BE2C (cell line): ENCODE results near the gene BEND5.

ENCODE experiments used
- DNase-seq: peaks from one replicate; pipeline ENCODE4 v3.0.0-alpha.2; 2020
- H3K27me3 ChIP-seq: fragments of 250-450 bp; sonication (Bioruptor Pico); 2 replicates; pipeline ENCODE4 v1.5.1; 2020; ENCODE audit warnings: mild to moderate bottlenecking
- H3K36me3 ChIP-seq: fragments of 250-450 bp; sonication (Bioruptor Pico); 2 replicates; pipeline ENCODE4 v1.5.1; 2020; ENCODE audit warnings: mild to moderate bottlenecking
- H3K4me1 ChIP-seq: fragments of 250-450 bp; sonication (Bioruptor Pico); 2 replicates; pipeline ENCODE4 v1.5.1; 2020
- H3K4me3 ChIP-seq: 2 replicates; pipeline ENCODE4 v1.5.1; 2011; ENCODE audit warnings: low read depth, low read length
- H3K9me3 ChIP-seq: fragments of 250-450 bp; sonication (Bioruptor Pico); 2 replicates; pipeline ENCODE4 v1.5.1; 2020
- CTCF ChIP-seq: IDR thresholded peaks from 2 replicates; pipeline ENCODE4 v1.5.1; 2012; ENCODE audit warnings: mild to moderate bottlenecking, low read depth, low read length

Gene BEND5

GRCh38 chr1:48728584-48728983 lies 48.1 kb downstream of the BEND5 start:
- H3K9me3 ChIP-seq, result no peaks in the 10 kb centered on the region
- DNase-seq, result no peak
- H3K36me3 ChIP-seq, result no peaks in the 10 kb centered on the region
- no peak overlapping the region for H3K4me3 ChIP-seq
- H3K27me3 ChIP-seq, result no peaks in the 10 kb centered on the region
- no peaks in the 10 kb centered on the region for H3K4me1 ChIP-seq
- no peak for TF ChIP-seq CTCF

- no peak for TF ChIP-seq CTCF
- H3K36me3 ChIP-seq, result no peaks in the 10 kb centered on the region
- no peak for DNase-seq
- H3K27me3 ChIP-seq, result no peaks in the 10 kb centered on the region
- H3K9me3 ChIP-seq, result no peaks in the 10 kb centered on the region
- no peaks in the 10 kb centered on the region for H3K4me1 ChIP-seq
- H3K4me3 ChIP-seq, result no peak overlapping the region
Observed at GRCh38 chr1:48726557-48727215, 50.0 kb downstream of the BEND5 start.

- TF ChIP-seq CTCF, result no peak
- DNase-seq, result no peak
- Histone ChIP-seq H3K27me3 (no peaks in the 10 kb centered on the region), H3K36me3 (no peaks in the 10 kb centered on the region), H3K4me1 (no peaks in the 10 kb centered on the region), H3K9me3 (no peaks in the 10 kb centered on the region), H3K4me3 (no peak overlapping the region)
Observed at GRCh38 chr1:48726139-48726538, 50.6 kb downstream of the BEND5 start.

- Histone ChIP-seq H3K9me3 (no peaks in the 10 kb centered on the region), H3K4me3 (no peak overlapping the region), H3K36me3 (no peaks in the 10 kb centered on the region), H3K4me1 (no peaks in the 10 kb centered on the region), H3K27me3 (no peaks in the 10 kb centered on the region)
- no peak for TF ChIP-seq CTCF
- DNase-seq, result no peak
Observed at GRCh38 chr1:48725341-48726046, 51.2 kb downstream of the BEND5 start.

GRCh38 chr1:48720929-48721328 lies 55.8 kb downstream of the BEND5 start:
- TF ChIP-seq CTCF, result no peak

GRCh38 chr1:48718705-48719104 lies 58.0 kb downstream of the BEND5 start:
- Histone ChIP-seq H3K4me1 (no peaks in the 10 kb centered on the region), H3K27me3 (no peaks in the 10 kb centered on the region), H3K9me3 (no peaks in the 10 kb centered on the region), H3K36me3 (no peaks in the 10 kb centered on the region), H3K4me3 (no peak overlapping the region)
- no peak for TF ChIP-seq CTCF
- no peak for DNase-seq

More at GRCh38 chr1:48720929-48721328, 55.8 kb downstream of the BEND5 start:
- H3K36me3 ChIP-seq, result no peaks in the 10 kb centered on the region
- no peak overlapping the region for H3K4me3 ChIP-seq
- no peaks in the 10 kb centered on the region for H3K4me1 ChIP-seq
- H3K9me3 ChIP-seq, result no peaks in the 10 kb centered on the region
- DNase-seq, result no peak
- H3K27me3 ChIP-seq, result no peaks in the 10 kb centered on the region
